CD14-positive monocyte (primary cell): ENCODE results near the gene CASK. TPM values are rescaled to one million over a fixed set of nuclear protein-coding genes. Genes with fewer than 3 reads are reported as not detected.

Experiments used
- DNase-seq, 3 donors: peaks; one replicate each; pipeline ENCODE4 v3.0.0-alpha.2; 2011 to 2022
- H2AFZ ChIP-seq: 2 replicates; pipeline ENCODE4 v1.6.0; 2012; ENCODE audit warnings: mild to moderate bottlenecking, low read depth, low read length, inconsistent platforms; ENCODE audit not compliant: insufficient read depth, poor library complexity, severe bottlenecking
- H3K27ac ChIP-seq, 2 donors: 1 replicate in 1 of 2; 2 replicates in 1 of 2; pipeline ENCODE4 v1.5.1; 2012 to 2013; ENCODE audit warnings: low read length in 2 of 2, control low read depth in 1 of 2, inconsistent platforms in 1 of 2, low read depth in 1 of 2, mild to moderate bottlenecking in 1 of 2
- H3K27me3 ChIP-seq, 2 donors: one replicate each; pipeline versions ENCODE4 v1.6.0 to v1.6.1; 2011 to 2013; ENCODE audit warnings: low read length in 2 of 2; ENCODE audit not compliant: control insufficient read depth in 2 of 2, insufficient read depth in 2 of 2
- H3K36me3 ChIP-seq, 2 donors: replicated peaks in 1 of 2; 1 replicate in 1 of 2; 2 replicates in 1 of 2; pipeline versions ENCODE4 v1.5.1 to v1.6.1; 2012 to 2013; ENCODE audit warnings: low read length in 2 of 2, control low read depth in 1 of 2, inconsistent platforms in 1 of 2, mild to moderate bottlenecking in 1 of 2; ENCODE audit not compliant: insufficient read depth in 2 of 2, control insufficient read depth in 1 of 2
- H3K4me1 ChIP-seq, 2 donors: 1 replicate in 1 of 2; 2 replicates in 1 of 2; pipeline versions ENCODE4 v1.5.1 to v1.6.1; 2012 to 2013; ENCODE audit warnings: low read length in 2 of 2, control low read depth in 1 of 2, inconsistent platforms in 1 of 2, mild to moderate bottlenecking in 1 of 2, moderate library complexity in 1 of 2; ENCODE audit not compliant: insufficient read depth in 2 of 2, control insufficient read depth in 1 of 2
- H3K4me2 ChIP-seq: replicated peaks from 2 replicates; pipeline ENCODE3; 2012; ENCODE audit warnings: low read length, moderate library complexity, mild to moderate bottlenecking; ENCODE audit not compliant: poor library complexity, severe bottlenecking; ENCODE audit errors: extremely low read depth
- H3K4me3 ChIP-seq, 3 experiments: fragments of 200-600 bp in 1 of 3; sonication (generic) in 1 of 3; replicated peaks in 1 of 3; 1 replicate in 2 of 3; 2 replicates in 1 of 3; pipeline ENCODE4 v1.5.1; 2011 to 2013; ENCODE audit warnings: low read length in 3 of 3, mild to moderate bottlenecking in 3 of 3, control low read depth in 2 of 3, low read depth in 2 of 3, inconsistent platforms in 1 of 3, moderate library complexity in 1 of 3
- H3K79me2 ChIP-seq: 2 replicates; pipeline ENCODE4 v1.6.0; 2012; ENCODE audit warnings: mild to moderate bottlenecking, control low read depth, inconsistent platforms, low read length, moderate library complexity; ENCODE audit not compliant: insufficient read depth
- H3K9ac ChIP-seq: 2 replicates; pipeline ENCODE4 v1.6.0; 2017; ENCODE audit warnings: low read length, mild to moderate bottlenecking; ENCODE audit not compliant: insufficient read depth, poor library complexity, severe bottlenecking
- H3K9me3 ChIP-seq, 2 donors: replicated peaks in 1 of 2; 1 replicate in 1 of 2; 2 replicates in 1 of 2; pipeline versions ENCODE4 v1.5.1 to v1.6.1; 2012 to 2013; ENCODE audit warnings: low read length in 2 of 2, control low read depth in 1 of 2; ENCODE audit not compliant: control insufficient read depth in 1 of 2, insufficient read depth in 1 of 2
- H4K20me1 ChIP-seq: 2 replicates; pipeline ENCODE4 v1.6.0; 2012; ENCODE audit warnings: mild to moderate bottlenecking, low read length, control low read depth, moderate library complexity; ENCODE audit not compliant: insufficient read depth
- H3K27ac Mint-ChIP-seq, 7 donors: one replicate each; pipeline ENCODE4 v1.8.0; 2020; ENCODE audit warnings: mild to moderate bottlenecking in 7 of 7, mixed read lengths in 7 of 7, moderate library complexity in 6 of 7, inconsistent platforms in 2 of 7
- H3K27me3 Mint-ChIP-seq, 3 donors: one replicate each; pipeline ENCODE4 v1.8.0; 2021 to 2022; ENCODE audit warnings: low read depth in 3 of 3, mild to moderate bottlenecking in 3 of 3, mixed read lengths in 3 of 3, moderate library complexity in 3 of 3, inconsistent platforms in 1 of 3
- H3K36me3 Mint-ChIP-seq, 2 donors: one replicate each; pipeline ENCODE4 v1.8.0; 2020; ENCODE audit warnings: mixed read lengths in 2 of 2, inconsistent platforms in 1 of 2, mild to moderate bottlenecking in 1 of 2
- H3K4me1 Mint-ChIP-seq: one replicate; pipeline ENCODE4 v1.8.0; 2020; ENCODE audit warnings: mild to moderate bottlenecking, mixed read lengths
- H3K4me3 Mint-ChIP-seq, 2 donors: one replicate each; pipeline ENCODE4 v1.8.0; 2020; ENCODE audit warnings: mild to moderate bottlenecking in 2 of 2, mixed read lengths in 2 of 2, moderate library complexity in 1 of 2
- H3K9me3 Mint-ChIP-seq, 7 donors: one replicate each; pipeline ENCODE4 v1.8.0; 2020 to 2022; ENCODE audit warnings: mixed read lengths in 7 of 7, mild to moderate bottlenecking in 6 of 7, moderate library complexity in 6 of 7, inconsistent platforms in 2 of 7
- CTCF ChIP-seq: fragments of 200-600 bp; IDR thresholded peaks from one replicate; pipeline ENCODE4 v1.8.0; 2022; ENCODE audit warnings: antibody characterized with exemption, mild to moderate bottlenecking
- WGBS: methylation state at CpG from one replicate; pipeline ENCODE4 v1.1.5; 2013; ENCODE audit warnings: missing lambda C conversion rate; ENCODE audit not compliant: insufficient coverage; 5-methylcytosine and 5-hydroxymethylcytosine counted together
- intact Hi-C, 2 donors: fragments of 100-400 bp; cut with micrococcal nuclease; formaldehyde crosslinking; loops; one replicate each; pipeline versions ENCODE4 v1.15.0 to v1.15.1; 2023
- polyA plus RNA-seq, 3 donors: library from polyadenylated mRNA; depleted of rRNA in 1 of 3; unstranded in 2 of 3; stranded (reverse) in 1 of 3; fragments of 300-500 nt in 2 of 3; fragments of >200 nt in 1 of 3; fragmentation: Illumina TruSeq in 2 of 3; gene quantifications; 1 replicate in 2 of 3; 2 replicates in 1 of 3; pipeline ENCODE4 v1.2.3, GENCODE V29; 2012 to 2021

Gene CASK
- polyA plus RNA-seq, 3 donors = 0.48 to 7.4 (median 2.5) TPM

DNA sequence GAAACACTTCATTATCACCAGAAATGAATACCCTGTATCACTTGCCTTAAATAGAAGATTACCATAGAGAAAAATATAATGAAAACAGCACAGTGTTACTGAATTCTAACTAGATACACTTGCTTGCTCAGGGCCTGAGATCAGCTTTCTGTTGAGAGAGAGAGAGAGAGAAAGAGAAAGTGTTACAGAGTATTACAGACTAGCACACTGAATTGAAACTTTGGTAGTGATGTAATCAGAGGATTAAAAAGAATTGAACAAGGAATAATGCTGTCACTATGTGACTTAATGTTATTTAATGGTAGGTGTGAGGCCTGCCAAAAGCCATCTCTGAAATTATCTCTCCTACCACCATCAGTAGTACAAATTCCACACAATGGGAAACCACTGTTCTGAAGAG, 35.5 kb upstream of the CASK start:
- no peaks in the 10 kb centered on the region for H3K79me2 ChIP-seq
- H3K4me3 ChIP-seq = no peak overlapping the region
- peaks cover 0 to 2% of the 10 kb centered on the region in 2 donors for H3K27me3 ChIP-seq
- no peak overlapping the region for H3K4me2 ChIP-seq
- no peak for TF ChIP-seq CTCF
- H3K27ac Mint-ChIP-seq = no peak overlapping the region
- no peak overlapping the region for H3K27ac ChIP-seq
- H3K4me1 Mint-ChIP-seq = no peaks in the 10 kb centered on the region
- H3K4me3 Mint-ChIP-seq = no peak overlapping the region
- H3K27me3 Mint-ChIP-seq = peaks cover 0 to 2% (median 0%) of the 10 kb centered on the region in 3 donors
- no peaks in the 10 kb centered on the region for H3K36me3 Mint-ChIP-seq
- H3K9me3 ChIP-seq = no peaks in the 10 kb centered on the region
- no peaks in the 10 kb centered on the region for H4K20me1 ChIP-seq
- peaks cover 0 to 3% (median 1%) of the 10 kb centered on the region in 7 donors for H3K9me3 Mint-ChIP-seq
- no peaks in the 10 kb centered on the region for H3K36me3 ChIP-seq
- intact Hi-C loops = no loop called here
- no peak overlapping the region for H3K9ac ChIP-seq
- no peak for DNase-seq
- H3K4me1 ChIP-seq = no peaks in the 10 kb centered on the region
- no peak overlapping the region for H2AFZ ChIP-seq

GRCh38 chrX:41956027-41956426, 32.7 kb upstream of the CASK start:
- DNase-seq = no peak
- no peaks in the 10 kb centered on the region for H3K36me3 ChIP-seq
- Mint-ChIP-seq H3K36me3 (no peaks in the 10 kb centered on the region), H3K27me3 (peaks cover 0 to 4% (median 0%) of the 10 kb centered on the region in 3 donors), H3K9me3 (peaks cover 0 to 1% (median 0%) of the 10 kb centered on the region in 7 donors), H3K4me3 (no peak overlapping the region), H3K27ac (no peak overlapping the region), H3K4me1 (no peaks in the 10 kb centered on the region)
- no peak for TF ChIP-seq CTCF
- no peak overlapping the region for H2AFZ ChIP-seq
- peaks cover 0 to 2% of the 10 kb centered on the region in 2 donors for H3K27me3 ChIP-seq
- no peak overlapping the region for H3K4me2 ChIP-seq
- no peak overlapping the region for H3K27ac ChIP-seq
- no peaks in the 10 kb centered on the region for H3K4me1 ChIP-seq
- no peak overlapping the region for H3K9ac ChIP-seq
- no peaks in the 10 kb centered on the region for H4K20me1 ChIP-seq
- intact Hi-C loops = no loop called here
- no CpG with 5 or more reads among the region's 2 CpGs for WGBS
- no peak overlapping the region for H3K4me3 ChIP-seq
- no peaks in the 10 kb centered on the region for H3K9me3 ChIP-seq
- H3K79me2 ChIP-seq = no peaks in the 10 kb centered on the region
